NCI-H146 (cell line): Measurements from ENCODE around the gene POU3F2.

Experiments
- DNase-seq: peaks from one replicate; lab custom pipeline; 2025; lab: John Stamatoyannopoulos, UW

The POU3F2 gene

DNA sequence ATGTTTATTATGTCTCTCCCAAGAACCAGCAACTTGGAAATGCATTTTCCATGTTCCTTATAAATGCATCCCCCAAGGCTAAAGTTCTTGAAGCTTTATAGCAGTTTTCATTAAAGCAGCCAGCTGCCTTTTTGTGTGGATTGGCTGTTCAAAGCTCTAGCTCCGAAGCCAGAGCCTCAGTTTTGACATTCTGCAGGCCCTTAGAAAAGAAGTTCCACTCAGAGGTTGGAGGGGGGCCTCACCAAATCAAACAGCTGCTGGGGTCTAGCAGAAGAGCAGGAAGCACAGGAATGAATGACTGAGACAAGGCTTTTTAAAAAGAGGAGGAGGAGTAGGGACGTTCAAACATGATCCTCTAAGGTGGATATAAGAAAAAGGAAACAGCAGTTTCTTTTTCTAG is 4.2 kb upstream of the POU3F2 start:
- DNase-seq = no peak

DNA sequence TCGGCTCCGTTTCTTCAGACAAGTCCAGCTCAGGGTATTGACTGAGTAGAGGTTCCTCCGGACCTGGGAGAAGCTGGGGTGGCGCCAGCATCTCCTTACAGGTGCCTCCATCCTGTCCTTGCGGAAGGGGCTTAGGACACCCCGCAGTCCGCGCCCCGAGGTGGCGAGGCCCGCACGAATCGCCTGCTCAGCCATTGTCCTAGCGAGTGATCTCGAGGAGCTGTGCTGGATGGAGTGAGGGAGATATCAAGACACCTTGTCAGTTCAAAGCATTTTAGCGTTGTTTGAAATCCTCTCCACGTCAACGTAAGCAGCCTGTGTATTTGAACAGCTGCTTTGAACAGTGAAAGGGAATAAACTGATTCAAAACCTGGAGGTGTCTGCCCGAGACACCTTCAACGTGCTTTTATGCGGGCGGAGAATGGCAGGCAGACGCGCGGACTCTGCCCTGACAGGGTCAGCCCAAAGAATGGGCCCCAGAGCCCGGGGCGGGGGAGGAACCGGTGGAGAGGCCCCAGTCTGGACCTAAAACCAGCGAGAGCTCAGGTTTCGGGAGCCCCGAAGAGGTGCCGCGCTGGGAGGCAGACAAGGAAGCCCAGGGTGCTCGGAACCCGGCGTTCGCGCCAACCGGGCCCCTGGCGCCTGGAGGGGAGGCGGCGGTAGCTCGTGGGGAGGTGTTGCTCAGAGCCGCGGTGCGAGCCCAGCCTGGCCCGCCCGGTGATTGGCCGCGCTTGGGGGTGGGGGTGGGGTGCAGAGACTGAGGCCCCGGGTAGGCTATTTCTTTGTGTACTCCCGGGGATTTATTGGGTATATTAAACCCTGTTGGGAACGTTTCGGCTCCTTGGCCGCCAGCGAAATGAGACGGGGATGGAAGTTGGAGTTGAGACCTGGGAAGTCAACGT is 3.1 kb upstream of the POU3F2 start:
- no peak for DNase-seq

DNA sequence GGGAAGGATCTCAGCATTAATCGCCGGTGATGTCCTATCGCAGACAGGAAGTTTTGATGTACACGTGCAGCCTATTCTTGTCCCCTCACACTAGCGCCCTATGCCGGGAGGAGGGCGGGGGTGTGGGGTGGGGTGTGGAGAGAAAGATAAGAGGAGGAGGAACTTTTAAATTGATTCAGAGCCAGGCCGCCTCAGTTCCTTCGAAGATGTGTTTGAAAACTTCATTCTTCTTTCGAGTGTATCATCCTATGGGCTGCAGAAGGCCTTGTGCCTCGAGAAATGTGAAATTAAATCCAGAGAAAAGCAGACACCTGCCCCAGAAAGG is 2.5 kb upstream of the POU3F2 start:
- DNase-seq = no peak

DNA sequence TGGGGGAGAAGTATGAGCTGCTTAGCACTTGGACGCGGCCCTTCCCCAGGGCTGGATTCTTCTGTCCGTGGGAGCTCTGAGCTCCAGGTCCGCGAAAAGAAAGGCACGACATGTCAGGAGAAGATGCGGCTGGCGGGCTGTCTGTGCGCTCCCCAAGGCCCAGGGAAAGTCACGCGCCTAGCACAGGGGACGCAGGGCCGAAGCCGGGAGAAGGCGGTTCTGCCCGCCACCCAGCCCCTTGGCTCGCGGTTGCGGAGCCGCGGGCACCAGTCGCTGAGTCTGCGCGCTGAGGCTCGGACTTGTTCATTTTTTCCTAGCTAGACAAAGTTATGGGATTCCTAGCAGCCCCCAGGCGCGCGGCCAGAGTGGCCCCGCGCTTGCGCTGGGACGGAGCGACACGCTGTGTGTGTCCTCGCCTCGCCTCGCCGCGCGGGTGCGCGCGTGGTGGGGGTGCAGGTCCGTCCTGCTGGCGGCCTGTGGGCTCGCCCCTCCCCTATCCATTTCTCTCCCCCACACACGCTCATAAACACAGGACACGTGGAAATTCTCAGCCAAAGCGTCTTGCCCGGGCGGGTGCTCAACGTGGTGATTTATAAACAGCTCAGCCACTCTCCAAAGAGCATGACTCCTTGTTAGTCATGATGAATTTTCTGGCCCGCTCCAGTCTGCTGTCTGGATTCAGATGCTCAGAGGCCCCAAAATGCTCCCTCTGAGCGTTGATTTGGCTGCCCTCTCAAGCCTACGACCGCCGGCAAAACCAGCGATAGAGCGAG is 1.9 kb upstream of the POU3F2 start:
- peak; percentile 53 for DNase-seq

DNA sequence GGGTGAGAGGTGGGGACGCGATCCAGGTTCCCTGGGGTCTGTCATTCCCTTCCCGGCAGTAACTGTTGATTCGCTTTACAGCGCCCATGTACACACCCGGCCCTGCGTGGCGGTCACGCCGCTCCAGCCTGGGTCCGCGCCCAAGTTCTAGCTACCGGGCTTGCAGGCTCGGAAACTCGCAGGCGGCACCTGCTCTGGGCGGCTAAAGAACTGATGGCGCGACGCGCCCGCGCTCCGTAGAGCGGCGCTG is 1.4 kb upstream of the POU3F2 start:
- peak; percentile 71 for DNase-seq

DNA sequence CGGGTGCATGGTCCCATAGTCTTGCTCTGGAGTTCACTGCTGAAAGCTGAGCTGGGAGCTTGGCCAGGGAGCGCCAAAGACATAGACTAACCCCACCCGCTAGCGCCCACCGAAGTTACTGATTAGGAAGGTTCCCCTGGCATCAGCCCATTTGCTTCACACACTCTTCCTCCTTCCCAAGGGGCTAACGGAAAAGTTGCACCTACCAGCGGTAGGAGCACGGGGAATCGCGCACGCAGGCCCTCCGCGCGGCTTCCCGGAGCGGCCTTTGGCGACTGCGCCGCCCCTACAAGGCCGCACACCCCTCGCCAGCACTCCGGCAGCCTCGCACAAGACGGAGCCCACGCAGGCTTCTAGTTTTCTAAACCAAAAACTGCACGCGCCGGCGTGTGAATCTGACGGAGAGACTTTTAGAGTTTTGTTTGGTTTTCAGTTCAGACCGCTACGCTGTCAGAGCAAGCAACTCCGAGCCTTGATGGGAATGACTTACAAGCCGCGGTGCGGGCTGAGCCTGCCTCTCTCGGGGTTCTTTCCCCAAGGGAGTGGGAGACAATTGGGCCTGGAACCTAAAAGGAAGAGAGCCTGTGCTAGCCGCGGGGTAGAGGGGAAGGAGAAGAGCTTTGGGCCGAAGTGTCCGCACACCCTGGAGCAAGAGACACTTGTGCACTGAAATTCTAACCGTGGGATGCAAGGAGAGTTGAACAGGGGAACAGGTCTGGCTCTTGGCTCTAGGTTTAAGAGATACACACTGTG is 891 bp upstream of the POU3F2 start:
- peak; percentile 62 for DNase-seq

DNA sequence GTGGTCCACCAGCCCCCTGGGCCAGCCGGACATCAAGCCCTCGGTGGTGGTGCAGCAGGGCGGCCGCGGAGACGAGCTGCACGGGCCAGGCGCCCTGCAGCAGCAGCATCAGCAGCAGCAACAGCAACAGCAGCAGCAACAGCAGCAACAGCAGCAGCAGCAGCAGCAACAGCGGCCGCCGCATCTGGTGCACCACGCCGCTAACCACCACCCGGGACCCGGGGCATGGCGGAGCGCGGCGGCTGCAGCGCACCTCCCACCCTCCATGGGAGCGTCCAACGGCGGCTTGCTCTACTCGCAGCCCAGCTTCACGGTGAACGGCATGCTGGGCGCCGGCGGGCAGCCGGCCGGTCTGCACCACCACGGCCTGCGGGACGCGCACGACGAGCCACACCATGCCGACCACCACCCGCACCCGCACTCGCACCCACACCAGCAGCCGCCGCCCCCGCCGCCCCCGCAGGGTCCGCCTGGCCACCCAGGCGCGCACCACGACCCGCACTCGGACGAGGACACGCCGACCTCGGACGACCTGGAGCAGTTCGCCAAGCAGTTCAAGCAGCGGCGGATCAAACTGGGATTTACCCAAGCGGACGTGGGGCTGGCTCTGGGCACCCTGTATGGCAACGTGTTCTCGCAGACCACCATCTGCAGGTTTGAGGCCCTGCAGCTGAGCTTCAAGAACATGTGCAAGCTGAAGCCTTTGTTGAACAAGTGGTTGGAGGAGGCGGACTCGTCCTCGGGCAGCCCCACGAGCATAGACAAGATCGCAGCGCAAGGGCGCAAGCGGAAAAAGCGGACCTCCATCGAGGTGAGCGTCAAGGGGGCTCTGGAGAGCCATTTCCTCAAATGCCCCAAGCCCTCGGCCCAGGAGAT is 1.0 kb downstream of the POU3F2 start:
- peak; percentile 62 for DNase-seq

DNA sequence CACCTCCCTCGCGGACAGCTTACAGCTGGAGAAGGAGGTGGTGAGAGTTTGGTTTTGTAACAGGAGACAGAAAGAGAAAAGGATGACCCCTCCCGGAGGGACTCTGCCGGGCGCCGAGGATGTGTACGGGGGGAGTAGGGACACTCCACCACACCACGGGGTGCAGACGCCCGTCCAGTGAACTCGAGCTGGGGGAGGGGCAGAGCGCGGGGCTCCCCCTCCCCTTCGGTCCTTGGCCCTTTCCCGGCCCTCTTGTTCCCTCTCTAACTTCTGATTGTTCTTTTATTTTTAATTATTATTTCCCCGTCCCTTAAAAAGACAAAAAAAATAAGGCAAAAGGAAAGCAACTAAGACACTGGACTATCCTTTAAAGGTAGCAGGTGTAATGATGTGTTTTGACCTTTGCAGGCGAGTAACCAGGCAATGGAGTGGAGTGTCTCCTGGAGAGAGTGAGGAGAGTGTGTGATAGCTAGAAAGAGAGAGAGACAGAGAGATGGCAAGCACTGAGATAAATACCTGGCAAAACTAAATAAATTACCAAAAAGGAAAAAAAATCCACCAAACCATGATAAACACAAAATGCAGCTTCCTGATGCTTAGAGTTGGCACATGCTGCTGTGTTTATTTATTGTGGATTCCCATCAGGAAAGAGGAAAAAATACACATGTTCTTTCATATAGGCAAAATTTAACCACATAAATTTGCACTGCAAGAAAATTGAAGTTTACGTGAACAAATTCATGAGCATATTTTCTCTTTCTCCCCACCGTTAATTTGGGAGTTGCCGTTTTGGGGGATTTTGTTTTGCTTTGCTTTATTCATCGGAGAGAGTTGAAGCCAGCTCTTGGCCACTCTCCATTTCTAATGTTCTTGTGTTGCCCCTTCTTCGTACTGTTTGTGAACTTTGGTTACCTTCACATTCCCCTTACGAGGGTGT is 1.9 kb downstream of the POU3F2 start:
- DNase-seq = peak; percentile 83

DNA sequence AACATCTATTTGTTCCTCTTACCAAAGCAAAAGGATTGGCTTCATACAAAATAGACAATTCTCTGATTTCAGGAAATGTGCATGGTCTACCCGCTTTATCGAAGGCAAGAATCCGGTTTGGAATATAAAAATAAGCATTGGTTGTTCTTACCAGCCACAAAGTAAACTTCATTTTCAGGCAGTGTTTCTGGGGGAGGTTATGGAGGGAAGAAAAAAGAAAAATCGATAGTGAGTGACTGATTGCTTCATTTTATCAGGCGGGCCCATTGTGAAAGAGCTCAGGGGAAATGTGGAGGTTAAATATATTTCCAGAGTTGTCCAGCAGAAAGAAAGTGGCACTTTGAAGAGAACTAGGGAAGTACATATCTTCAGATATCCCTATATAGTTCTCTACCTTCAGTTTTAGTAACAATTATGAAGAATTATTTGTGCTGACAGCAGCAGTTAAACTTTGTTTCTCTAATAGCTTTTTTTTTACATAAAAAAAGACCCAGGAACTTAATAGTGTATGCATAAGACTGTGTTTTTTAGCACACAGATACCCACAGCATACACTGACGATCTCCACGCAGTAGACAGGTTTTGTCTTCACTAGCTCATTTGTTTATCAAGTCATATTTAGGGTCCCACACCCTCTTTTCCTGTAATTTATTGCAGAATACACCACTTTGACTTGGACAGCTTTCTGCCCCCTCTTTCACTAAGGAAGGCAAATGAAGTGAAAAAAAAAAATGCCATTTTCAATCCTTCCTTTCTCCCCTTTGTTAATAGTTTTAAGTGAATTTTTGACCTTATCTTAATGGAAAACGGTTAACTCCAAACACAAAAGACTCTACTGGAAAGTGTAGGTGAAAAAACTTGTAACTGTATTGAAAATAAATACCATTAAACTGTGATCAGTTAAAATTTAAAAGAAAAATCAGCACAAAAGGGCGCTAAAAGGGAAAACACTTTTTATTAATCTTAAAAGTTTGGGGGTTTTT is 2.9 kb downstream of the POU3F2 start:
- DNase-seq = peak; percentile 51

DNA sequence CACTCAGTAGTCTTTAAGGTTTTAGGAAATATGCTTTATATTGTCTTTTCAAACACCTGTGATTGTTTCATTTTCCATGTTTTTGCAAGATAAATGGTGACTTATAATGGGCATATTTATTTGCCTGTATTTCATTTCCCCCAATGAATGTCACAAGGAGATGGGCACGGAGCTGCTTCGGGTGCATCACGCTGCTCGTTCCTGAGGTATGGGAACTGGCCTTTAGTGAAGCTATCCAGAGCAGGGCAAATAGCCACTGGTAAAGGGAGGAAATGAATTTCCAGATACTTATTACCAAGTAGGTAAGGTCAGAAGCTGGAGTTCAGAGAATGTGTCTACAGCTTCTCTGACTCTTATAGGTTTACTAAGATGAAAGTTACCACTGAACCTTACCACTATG is 3.7 kb downstream of the POU3F2 start:
- DNase-seq = peak; percentile 25

DNA sequence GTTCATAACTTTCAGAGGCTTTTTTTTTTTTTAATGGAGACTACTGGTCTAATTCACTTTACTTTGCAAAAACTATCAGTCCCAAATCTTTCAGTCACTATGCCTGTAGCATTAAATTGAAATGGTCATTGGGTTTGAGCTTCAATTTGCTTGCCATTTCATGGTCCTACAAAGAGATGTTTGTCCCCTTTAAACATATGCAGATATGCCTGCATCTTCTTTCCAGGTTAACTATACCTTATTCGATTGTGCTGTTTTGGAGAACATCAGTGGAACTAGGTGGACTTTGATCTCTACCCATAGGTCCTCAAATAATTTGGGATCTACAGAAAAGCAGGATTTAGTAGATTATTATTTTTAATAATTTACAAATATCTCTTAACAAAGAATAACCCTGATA is 4.6 kb downstream of the POU3F2 start:
- no peak for DNase-seq

DNA sequence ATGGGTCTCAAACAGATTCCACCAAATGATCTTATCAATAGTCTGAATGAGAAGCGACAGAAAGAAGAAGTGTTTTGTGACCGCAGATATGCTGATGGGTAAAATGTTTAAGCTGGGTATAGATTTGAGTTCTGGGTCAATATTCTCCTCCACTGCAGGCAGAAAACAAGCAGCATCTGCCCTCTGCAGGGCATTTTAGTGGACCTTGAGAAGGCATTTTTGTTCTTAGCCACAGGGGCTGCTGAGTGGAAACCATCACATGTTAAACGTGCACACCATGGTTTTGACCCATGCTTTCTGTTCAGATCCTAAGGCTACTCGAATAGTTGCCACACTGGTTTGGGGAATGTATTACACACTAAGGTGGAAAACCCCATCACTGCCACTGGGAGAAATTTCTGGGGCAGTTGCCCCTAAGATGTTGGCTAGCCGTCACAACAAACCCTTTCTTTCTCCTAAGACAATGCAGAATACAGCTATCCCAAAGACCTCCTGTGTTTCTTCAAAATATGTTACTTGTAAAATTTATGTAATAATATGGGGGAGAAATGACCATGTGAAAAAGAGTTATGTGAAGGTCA is 5.5 kb downstream of the POU3F2 start:
- DNase-seq = peak; percentile 44

DNA sequence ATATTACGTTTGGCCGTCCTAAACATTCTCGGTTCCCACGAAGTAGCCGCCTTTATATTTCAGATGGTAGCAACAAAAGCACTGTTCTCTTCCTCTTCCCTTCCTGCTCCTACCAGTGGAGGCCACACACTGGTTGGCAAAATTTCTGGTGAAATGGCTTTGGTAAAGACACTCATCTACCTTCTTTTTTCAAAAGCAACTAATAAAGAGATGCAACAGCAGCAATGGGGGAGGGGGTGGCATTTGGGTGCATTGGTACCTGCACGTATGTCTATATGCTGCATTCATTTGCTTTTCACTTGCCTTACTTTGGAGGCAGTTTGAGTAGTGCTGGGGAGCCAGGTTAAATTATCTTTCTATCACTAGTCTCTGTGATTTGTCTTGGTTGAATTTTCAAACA is 6.0 kb downstream of the POU3F2 start:
- DNase-seq = no peak

DNA sequence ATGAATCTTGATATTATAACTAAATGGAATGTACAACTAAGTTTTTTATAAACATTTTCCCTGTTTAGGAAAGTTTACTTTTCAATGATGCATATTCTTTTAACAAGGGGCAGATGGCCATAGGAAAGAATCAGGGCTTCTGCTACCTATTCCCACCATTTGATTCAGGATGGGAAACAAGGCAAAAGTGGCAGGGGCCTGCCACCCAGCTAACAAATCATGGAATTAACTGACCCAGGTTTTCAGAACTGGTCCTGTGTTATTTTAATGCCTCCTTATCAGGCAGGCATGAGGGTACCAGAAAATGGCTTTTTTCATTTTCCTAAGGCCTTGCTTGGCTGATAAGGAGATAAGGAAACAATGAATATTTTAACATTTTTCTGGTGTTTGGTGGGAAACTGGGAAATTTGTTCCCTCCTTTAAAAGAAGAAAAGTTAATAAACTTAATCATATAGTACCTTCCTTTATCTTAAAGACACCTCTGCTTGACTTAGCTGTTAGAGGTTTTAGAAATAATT is 6.7 kb downstream of the POU3F2 start:
- DNase-seq = no peak

DNA sequence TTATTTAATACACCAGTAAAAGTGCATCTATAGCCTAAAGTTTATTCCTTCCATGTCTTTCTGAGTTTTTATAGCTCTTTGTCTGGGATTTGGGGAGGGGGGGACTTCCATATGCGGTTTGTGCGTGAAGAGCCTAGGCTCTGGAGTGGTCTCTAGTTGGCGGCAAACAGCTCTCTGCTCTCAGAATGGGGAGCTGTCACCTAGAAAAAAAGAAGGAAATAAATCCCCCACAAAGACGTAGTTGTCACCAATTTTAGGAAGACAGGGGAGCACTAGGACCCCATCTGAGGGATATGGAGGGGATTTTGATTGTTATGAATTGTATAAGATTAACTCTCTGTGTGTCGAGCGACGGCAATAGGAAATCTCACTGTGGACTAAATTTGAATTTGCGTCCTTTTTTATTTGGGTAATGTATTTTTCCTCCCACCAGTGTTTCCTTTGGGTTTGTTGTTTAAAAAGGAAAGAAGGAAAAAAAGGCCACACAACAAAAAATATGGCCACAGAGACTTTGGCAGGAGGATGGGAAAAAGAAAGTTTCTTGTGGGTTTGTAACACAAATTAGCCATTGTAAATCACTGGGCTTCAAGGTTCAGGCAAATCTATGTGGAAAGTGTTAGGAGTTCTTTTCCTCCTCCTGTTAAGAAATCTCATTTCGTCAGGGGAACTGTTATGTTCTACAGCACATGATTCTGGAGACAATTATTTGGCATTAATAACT is 7.4 kb downstream of the POU3F2 start:
- no peak for DNase-seq

DNA sequence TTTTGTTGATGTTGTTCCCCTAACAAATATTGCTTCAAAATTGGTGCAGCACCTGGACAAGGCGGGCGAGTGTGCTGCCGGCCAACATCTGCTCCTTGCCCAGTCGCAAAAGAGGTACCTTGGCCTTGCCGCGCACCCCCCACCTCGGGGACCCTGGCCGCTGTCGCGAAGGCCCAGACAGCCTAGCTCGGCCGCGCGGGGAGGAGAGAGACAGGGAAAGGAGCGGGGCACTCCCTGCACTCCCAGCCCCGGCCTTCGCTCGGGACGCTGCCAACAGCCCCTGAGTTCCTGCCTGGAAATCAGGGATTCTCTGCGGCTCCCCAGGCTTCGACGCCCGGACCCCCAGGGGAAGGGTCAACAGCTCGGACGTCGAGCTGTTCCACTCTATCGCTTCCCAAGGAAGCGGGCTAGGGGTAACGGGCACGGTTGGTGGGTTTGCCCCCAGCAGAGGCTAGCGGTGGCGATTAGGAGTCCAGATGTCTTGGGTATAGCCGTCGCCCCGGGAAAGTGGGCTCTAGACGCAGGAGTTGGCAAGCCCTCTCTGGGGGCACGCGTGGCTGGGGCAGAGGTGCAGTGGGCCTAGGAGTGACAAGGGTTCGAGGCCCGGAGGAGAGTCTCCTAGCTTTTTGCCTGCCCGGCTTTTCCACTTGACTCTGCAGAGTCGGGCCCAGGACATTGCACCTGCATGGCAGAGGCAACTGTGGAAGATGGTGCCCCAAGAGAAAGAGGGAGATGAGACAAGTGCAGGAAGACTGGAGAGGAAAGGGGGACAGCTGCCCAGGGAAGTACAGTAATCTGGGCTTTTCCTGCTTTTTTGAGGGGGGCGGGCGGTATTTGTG is 8.2 kb downstream of the POU3F2 start:
- DNase-seq = no peak
